HepG2 (cell line): ENCODE data around the gene SYTL2. TPM values are rescaled to one million over a fixed set of nuclear protein-coding genes. Genes with fewer than 3 reads are reported as not detected.
A peak's percentile ranks its signal among the peaks of the same experiment; 100 is the strongest.

Experiments used
- CEBPZ ChIP-seq: IDR thresholded peaks from 2 replicates; pipeline ENCODE4 v1.6.1; 2012; ENCODE audit warnings: low read length, improper control_type of control experiment
- CHD2 ChIP-seq: IDR thresholded peaks from 2 replicates; pipeline ENCODE4 v1.6.1; 2011; ENCODE audit warnings: low read depth, low read length, improper control_type of control experiment
- DPF2 ChIP-seq: sonication (generic); formaldehyde crosslinking; IDR thresholded peaks from 2 replicates; pipeline ENCODE4 v1.4.0; 2020; ENCODE audit warnings: mild to moderate bottlenecking, low read depth, missing genetic modification reagents, borderline replicate concordance
- ELK4 ChIP-seq: sonication (generic); formaldehyde crosslinking; IDR thresholded peaks from 2 replicates; pipeline ENCODE4 v1.9.0; 2021; ENCODE audit warnings: missing genetic modification reagents, borderline replicate concordance
- HOXA7 ChIP-seq: sonication (generic); formaldehyde crosslinking; IDR thresholded peaks from 2 replicates; pipeline ENCODE4 v1.8.1; 2022; ENCODE audit warnings: mild to moderate bottlenecking, missing genetic modification reagents, moderate library complexity
- KLF9 ChIP-seq: IDR thresholded peaks from 2 replicates; pipeline ENCODE4 v1.6.1; 2016; ENCODE audit warnings: low read depth
- PRDM15 ChIP-seq: sonication (generic); formaldehyde crosslinking; IDR thresholded peaks from 2 replicates; pipeline ENCODE4 v1.4.0; 2020; ENCODE audit warnings: missing genetic modification reagents
- PREB ChIP-seq: sonication (generic); formaldehyde crosslinking; IDR thresholded peaks from 2 replicates; pipeline ENCODE4 v1.4.0; 2020; ENCODE audit warnings: missing genetic modification reagents
- REXO4 ChIP-seq: sonication (generic); formaldehyde crosslinking; IDR thresholded peaks from 2 replicates; pipeline ENCODE4 v1.8.0; 2022; ENCODE audit warnings: missing genetic modification reagents, mild to moderate bottlenecking, borderline replicate concordance
- SIX1 ChIP-seq: sonication (generic); formaldehyde crosslinking; IDR thresholded peaks from 2 replicates; pipeline ENCODE4 v1.4.0; 2020; ENCODE audit warnings: missing genetic modification reagents, borderline replicate concordance
- XRCC5 ChIP-seq: fragments of 200-400 bp; formaldehyde crosslinking; optimal IDR thresholded peaks from 2 replicates; pipeline ENCODE3; 2017; ENCODE audit warnings: mild to moderate bottlenecking, low read length
- ZEB1 ChIP-seq: IDR thresholded peaks from 2 replicates; pipeline ENCODE4 v1.6.1; 2012; ENCODE audit warnings: mild to moderate bottlenecking, low read depth, inconsistent platforms; ENCODE audit not compliant: insufficient replicate concordance
- ZNF224 ChIP-seq: sonication (generic); formaldehyde crosslinking; IDR thresholded peaks from 2 replicates; pipeline ENCODE4 v1.5.0; 2020; ENCODE audit warnings: mild to moderate bottlenecking, missing genetic modification reagents
- ZNF296 ChIP-seq: sonication (generic); formaldehyde crosslinking; conservative IDR thresholded peaks from 2 replicates; pipeline ENCODE4 v1.5.0; 2020; ENCODE audit warnings: mild to moderate bottlenecking, missing genetic modification reagents
- ZNF460 ChIP-seq: sonication (generic); formaldehyde crosslinking; IDR thresholded peaks from 2 replicates; pipeline ENCODE4 v1.5.1; 2020; ENCODE audit warnings: missing genetic modification reagents, mild to moderate bottlenecking, borderline replicate concordance
- ZNF605 ChIP-seq: sonication (generic); formaldehyde crosslinking; IDR thresholded peaks from 2 replicates; pipeline ENCODE4 v1.8.0; 2022; ENCODE audit warnings: mild to moderate bottlenecking, missing genetic modification reagents
- ZNF75D ChIP-seq: sonication (generic); formaldehyde crosslinking; IDR thresholded peaks from 2 replicates; pipeline ENCODE4 v1.8.1; 2023; ENCODE audit warnings: missing genetic modification reagents, mild to moderate bottlenecking, borderline replicate concordance
- polyA plus RNA-seq, 8 experiments: library from polyadenylated mRNA; depleted of rRNA in 3 of 8; stranded (reverse) in 7 of 8; unstranded in 1 of 8; fragments of >200 nt; fragmentation: Illumina TruSeq in 4 of 8; extraction: Trizol in 4 of 8; gene quantifications; 2 replicates each; pipeline versions ENCODE4 v1.2.1 to v1.2.3, GENCODE V29; 2011 to 2016; ENCODE audit warnings: low read depth in 4 of 8, missing spikeins in 1 of 8, mixed read lengths in 1 of 8; ENCODE audit not compliant: insufficient read depth in 1 of 8
- total RNA-seq, 5 experiments: library from RNA; depleted of rRNA; stranded (reverse); fragments of >200 nt; fragmentation: Illumina TruSeq; extraction: Trizol; gene quantifications; 2 replicates each; pipeline ENCODE4 v1.2.3, GENCODE V29; 2016; ENCODE audit warnings: low read depth in 1 of 5

The SYTL2 gene
- total and polyA plus RNA-seq, 2 of the 13 experiments (the other 11 are each of a cell fraction or from before 2014, with no cell fraction given), result 0.77 to 0.90 TPM

- no peak for TF ChIP-seq CEBPZ
- TF ChIP-seq ZNF605 (CRISPR knock-in tag), result peak; percentile 91
- no peak for TF ChIP-seq HOXA7
- TF ChIP-seq SIX1 (CRISPR knock-in tag), result no peak
- TF ChIP-seq ZEB1, result no peak
- no peak for TF ChIP-seq ZNF224 (CRISPR knock-in tag)
- TF ChIP-seq PREB (CRISPR knock-in tag), result no peak
- TF ChIP-seq ZNF296 (CRISPR knock-in tag), result no peak
- peak; percentile 9; the same call in 1 of the 2 replicates for TF ChIP-seq ZNF460 (CRISPR knock-in tag)
- no peak for TF ChIP-seq ELK4 (CRISPR knock-in tag)
- TF ChIP-seq REXO4 (CRISPR knock-in tag), result no peak
- TF ChIP-seq ZNF75D, result no peak
- no peak for TF ChIP-seq CHD2
- no peak for TF ChIP-seq PRDM15 (CRISPR knock-in tag)
- no peak for TF ChIP-seq DPF2 (CRISPR knock-in tag)
- TF ChIP-seq XRCC5, result peak; percentile 82
- no peak for TF ChIP-seq KLF9 (CRISPR knock-in tag)
These were observed 163.2 kb downstream of the SYTL2 start, which contains the start of gene TMEM126A (continued) for GRCh38 chr11:85647604-85648299.
